ENCODE results near the gene CALN1.
"Not testable (repeated sequence)": the region's sequence is repeated elsewhere in the genome, so short reads cannot be mapped to it uniquely, and the experiment has no call there.

The CALN1 gene

DNA sequence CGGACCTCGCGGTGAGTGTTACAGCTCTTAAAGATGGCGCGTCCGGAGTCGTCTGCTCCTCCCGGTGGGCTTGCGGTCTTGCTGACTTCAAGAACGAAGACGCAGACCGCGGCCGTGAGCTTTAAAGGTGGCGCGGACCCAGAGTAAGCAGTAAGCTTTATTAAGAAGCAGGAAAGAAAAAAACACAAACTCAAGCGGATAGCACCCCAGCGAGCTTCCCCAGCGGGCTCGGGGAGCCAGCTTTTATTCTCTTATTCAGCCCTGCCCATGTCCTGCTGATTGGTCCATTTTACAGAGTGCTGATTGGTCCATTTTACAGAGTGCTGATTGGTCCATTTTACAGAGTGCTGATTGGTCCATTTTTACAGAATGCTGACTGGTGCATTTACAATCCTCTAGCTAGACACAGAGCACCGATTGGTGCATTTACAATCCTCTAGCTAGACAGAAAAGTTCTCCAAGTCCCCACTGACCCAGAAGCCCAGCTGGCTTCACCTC lies at the start of gene CALN1:
TSS of gene CALN1 (minus strand) at position 218 of the 498 bp plus-strand sequence.
- DNase-seq (ENCODE audit: low read depth, low spot score), result not testable (repeated sequence)

DNA sequence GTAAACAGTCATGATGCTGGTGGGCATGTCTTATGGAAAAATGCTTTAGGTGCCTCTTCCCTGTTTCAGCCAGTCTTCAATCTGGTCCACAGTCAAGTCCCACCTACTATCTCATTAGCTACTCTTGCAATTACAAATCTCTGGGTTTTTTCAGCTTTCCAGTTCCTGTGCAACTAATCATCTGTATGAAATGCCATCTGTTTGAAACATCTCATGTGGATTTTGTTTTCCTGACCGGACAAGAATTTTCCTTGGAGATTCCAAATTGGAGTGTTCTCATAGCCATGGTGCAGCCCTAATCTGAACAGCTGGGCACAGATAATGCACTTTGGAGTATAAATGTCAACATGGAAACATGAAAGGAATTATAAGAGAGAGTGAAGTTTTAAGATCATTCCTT lies 41.3 kb upstream of the CALN1 start:
- DNase-seq (ENCODE audit: low read depth, low spot score), result no peak

DNA sequence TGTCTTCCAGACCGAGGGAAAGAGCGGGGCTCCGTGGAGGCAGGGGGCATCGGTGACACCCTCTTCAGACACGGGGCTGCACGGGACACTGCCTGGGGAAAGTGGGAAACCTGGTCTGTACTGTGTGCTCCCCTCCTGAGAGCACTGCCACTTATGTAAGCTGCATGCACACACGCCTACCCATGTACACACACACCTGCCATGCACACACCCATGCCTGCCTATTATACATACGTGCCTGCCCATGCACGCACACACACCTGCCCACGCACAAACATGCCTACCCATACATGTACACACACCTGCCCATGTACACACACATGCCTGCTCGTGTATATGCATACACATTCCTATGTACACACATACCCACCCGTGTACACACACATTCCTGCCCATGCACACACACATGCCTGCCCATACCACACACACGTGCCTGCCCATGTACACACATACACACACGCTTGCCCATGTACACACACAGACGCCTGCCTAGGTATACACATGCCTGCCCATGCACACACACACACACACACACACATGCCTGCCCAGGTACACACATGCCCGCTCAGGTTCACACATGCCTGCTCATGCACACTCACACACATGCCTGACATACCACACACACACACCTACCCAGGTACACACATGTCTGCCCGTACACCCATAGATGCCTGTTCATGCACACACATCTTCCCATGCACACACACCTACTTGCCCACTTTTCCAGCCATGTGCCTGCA lies 35.5 kb upstream of the CALN1 start:
- DNase-seq (ENCODE audit: low read depth, low spot score), result no peak

DNA sequence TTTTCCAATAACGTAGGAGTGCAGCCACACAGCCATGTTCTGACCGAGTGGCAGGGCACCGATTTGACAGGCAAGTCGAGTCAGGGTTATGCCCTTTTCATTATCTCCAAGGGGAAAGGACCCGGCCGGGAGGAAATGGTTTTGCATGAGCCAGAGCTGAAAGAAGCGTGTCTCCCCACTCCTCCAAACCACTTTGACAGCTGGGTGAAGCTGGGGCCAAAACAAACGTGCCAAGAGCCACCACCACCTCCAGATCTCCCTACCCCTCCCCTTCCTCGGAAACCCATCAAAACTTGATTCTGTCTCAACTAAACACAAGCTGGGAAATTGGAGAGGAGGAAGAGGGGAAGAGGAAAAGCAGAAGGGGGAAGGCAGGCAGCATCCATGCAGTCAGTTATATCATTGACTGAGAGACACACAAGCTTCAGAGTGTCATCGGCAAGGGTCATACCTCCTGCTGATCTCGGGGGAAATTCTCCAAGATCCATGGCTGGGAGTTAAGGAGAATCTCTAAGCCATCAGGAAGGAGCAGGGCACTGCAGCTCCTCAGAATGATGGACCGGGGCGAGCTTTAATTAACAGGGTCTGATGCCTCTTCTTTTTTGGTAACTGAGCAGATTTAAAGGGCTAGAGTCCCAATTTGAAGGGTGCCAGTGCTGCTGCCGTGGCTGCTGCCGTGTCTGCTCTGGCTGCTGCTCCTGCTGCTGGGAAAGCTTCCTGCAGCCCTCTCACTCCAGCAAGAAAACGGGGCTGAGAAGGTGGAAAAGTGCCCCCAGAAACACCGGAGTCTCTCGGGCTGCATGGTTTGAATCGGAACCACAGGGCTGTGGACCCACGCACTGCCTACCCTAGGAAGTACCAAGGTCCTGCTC lies 34.7 kb upstream of the CALN1 start:
- no peak for DNase-seq (ENCODE audit: low read depth, low spot score)

DNA sequence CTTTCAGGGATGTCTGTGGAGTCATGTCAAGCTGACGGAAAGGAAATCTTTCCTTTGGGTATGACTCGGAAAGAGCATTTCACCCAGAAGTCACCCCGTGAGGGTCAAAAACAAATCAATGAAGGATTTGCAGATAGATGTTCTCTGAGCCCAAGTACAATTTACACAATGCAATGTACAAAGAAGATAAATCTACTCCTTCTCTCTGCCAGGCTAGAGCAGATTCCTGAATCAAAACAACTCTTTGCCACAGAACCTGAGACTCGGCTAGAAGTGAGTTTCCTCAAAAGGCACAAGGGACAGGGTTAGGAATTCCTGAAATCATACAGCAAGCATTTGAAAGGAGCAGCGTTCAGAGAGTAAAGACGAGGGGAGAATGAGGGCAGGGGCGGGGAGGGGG lies 34.0 kb upstream of the CALN1 start:
- no peak for DNase-seq (ENCODE audit: low read depth, low spot score)

DNA sequence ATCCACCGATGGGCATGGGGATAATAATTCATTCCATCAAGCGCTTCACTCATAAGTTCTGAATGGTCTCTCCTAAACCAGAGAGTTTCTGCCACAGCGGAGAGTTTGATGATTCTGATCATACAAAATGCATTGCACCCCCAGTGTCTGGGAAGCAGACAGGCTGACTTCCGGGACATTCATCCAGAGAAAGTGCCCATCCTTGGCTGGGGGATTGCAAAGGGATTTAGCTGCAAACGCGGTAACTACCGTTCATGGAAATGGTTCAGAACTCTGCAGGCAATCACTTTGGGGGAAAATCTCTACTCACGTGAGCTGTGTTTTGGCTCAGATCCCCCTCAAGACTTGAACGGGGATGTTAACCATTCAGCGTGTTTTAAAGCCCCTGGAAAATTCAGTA lies 33.4 kb upstream of the CALN1 start:
- DNase-seq (ENCODE audit: low read depth, low spot score), result no peak

DNA sequence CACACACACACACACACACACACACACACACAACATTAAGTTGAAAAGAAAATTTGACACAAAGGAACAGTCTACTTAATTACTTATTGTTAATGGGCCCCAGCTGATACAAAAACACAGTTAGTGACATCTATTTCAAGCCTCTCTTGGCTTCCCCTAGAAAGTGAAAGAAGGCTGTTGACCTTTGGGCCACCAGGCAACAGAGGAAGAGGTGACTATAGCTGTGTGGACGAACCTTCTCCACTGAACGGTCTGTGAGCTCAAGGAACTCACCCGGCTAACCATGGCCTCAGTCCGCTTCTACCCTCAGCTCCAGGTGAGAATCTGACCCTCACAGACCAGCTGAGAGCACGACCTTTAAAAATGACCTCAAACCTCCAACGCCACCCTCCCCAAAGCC lies 32.9 kb upstream of the CALN1 start:
- DNase-seq (ENCODE audit: low read depth, low spot score), result no peak

DNA sequence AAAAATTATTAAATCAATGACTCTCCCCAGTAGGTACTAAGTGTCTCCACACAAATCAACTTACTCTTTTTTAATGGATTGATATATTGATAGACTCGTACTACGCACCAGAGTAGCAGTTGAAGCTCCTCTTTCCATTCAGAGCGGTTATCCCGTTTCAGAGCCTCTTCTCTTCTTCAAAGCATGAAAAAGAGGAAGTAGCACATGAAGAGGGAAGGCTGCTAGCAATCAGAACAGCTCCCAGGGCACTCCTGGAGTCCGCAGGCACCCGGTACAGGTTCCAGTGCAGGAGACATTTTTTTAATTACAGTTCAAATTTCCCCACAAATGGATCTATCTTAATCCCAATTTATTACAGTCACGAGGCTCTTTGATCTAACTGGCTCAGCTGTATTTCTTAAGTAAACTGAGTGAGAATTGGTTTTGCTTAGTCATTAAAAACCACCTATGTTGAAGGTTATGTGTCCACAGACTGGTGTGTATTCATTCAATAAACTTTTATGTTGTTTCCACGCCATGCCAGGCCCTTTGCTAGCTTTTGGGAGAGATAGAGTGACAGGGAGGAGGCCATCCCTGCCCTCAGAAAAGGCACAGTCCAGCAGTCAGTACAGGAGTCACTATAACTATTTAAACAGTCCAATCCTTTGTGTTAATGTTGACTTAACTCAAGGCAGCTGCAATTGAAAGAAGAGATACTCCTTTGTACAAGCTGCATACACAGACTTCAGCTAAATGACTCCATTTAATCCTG lies 32.1 kb upstream of the CALN1 start:
- no peak for DNase-seq (ENCODE audit: low read depth, low spot score)

DNA sequence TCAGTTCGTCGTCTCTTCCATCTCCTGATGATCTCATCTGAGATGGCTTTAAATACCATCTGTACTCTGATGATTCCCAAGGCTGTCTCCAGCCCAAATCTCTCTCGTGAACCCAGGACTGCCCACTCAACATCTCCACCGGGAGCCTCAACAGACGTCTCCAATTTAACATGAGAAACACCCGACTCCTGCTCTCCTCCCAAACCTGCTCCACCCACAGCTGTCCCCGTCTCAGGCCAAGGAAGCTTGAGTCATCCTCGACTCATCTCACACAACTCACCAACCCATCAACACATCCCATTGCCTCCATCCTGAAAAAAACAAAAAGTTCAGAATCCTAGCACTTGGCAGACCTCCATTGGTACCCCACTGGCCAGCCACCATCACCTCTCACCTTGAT lies 29.7 kb upstream of the CALN1 start:
- DNase-seq (ENCODE audit: low read depth, low spot score), result no peak

DNA sequence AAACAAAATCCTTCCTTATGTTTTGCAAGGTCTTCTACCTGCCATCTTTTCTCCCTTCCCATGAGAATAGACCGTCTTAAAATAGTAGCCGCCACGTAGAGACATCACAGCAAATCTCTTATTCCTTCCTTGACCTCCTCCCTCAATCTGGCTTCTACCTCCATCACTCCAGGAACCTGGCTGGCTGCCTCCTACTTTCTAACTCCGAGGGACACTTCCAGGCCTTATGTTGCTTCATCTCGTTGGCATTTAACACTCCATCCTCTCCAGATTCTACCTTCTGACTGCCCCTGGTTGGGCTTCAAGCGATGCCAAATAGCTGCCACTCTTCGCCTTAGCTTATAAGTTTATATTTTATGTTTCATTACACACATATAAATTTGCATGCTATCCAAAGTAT lies 26.4 kb upstream of the CALN1 start:
- no peak for DNase-seq (ENCODE audit: low read depth, low spot score)

DNA sequence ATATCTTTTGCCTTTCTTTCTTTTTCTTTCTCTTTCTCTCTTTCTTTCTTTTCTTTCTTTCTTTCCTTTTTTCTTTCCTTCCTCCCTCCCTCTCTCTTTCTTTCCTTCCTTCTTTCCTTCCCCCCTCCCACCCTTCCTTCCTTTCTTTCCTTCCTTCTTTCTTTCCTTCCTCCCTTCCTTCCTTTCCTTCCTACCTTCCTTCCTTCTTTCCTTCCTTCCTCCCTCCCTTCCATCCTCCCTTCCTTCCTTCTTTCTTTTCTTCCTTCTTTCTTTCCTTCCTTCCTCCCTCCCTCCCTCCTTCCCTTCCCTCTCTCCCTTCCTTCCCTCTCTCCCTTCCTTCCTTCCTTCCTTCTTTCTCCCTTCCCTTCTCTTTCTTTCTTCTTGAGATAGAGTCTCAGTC lies 25.5 kb upstream of the CALN1 start:
- no peak for DNase-seq (ENCODE audit: low read depth, low spot score)

DNA sequence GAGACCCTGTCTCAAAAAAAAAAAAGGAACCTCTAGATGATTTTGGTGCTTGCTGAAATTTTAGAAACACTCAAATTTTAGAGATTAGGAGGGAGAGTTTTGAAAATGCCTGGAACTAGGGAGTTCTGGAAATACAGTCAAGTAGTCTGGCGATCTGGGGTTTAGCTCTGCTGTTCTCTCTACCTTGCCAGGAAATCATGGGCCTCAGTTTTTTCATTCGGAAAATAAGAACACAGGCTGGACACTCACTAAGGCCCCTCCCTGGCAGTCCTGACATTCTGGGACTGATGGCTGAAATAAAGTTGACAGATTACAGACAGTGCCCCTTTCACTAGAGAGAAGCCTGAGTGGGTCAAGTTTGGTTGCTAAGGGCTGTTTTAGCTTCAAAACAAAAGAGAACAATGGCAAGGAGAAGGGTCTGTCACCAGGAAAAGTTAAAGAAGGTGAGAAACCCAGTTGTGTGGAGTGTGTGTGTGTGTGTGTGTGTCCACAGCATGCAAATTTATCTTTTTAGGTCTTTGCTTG lies 25.0 kb upstream of the CALN1 start:
- no peak for DNase-seq (ENCODE audit: low read depth, low spot score)

DNA sequence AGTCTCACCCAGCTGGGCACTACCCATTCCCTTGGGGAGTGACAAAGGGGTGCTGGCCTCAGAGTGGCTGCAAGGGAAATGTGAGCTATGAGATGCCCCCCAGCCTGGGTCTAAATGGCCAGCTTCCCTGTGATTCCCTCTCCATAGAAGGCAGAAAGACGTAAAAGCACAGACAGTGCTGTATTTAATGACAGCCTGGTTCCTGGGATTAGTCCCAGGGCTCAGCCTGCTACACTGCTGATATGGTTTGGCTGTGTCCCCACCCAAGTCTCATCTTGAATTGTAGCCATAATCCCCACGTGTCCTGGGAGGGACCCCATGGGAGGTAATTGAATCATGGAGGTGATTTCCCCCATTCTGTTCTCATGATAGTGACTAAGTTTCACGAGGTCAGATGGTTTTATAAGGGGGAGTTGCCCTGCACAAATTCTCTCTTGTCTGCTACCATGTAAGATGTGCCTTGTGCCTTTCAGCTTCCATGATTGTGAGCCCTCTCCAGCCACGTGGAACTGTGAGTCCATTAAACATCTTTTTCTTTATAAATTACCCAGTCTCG lies 23.9 kb upstream of the CALN1 start:
- no peak for DNase-seq (ENCODE audit: low read depth, low spot score)

DNA sequence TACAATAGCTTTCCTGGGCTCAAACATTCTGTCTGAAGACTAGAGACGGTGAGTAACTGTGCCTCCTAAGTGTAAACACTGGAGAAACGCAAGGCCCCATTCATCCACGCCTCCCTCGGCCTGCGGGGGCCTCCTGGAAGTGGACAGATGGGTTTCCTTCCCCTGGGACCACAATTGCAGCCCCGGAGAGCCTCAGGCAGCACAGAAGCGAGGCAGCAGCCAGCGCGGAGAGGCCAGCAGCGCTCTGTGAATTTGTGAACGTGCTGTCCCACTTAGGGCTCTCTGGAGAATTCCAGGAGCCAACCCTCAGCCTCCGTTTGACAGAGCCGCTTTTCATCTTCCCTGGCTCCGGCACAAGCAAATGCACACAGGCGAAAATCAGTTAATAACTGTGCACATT lies 23.2 kb upstream of the CALN1 start:
- no peak for DNase-seq (ENCODE audit: low read depth, low spot score)

DNA sequence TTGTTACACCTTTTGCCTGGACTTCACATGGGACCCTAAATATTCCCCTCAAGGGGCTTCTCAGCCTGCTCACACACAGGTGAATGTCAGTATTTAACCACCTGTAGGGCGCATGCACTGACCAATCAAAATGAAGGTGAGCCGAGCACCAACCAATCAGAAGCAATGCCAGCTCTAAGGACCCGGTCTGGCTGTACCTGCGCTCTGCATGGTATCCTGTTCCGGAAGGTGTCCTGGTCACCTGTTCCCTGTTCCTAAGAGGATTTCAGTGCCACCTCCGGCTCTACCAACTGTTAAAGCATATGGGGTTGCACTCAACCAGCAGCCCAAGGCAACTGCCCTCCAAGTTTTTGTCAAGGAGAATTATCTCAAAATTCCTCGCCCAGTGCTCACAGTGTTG lies 18.4 kb upstream of the CALN1 start:
- DNase-seq (ENCODE audit: low read depth, low spot score), result no peak

DNA sequence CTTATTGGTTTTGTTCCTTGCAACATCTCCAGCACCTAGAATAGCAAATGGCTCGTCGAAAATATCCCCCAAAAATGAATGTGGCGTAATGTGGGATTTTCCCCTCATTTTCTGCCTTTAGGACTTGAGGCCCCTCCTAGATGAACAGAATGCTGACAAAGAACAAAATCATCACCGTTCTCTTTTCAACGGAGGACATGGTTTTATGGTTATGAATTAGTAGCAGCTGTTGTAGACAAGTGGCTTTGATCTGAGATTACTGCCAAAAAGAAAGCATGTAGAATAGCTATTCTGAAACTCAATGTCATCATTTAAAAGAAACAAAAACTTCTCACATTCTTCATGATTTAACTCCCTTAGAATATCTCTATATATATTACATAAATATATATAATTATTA lies 17.2 kb upstream of the CALN1 start:
- DNase-seq (ENCODE audit: low read depth, low spot score), result no peak

DNA sequence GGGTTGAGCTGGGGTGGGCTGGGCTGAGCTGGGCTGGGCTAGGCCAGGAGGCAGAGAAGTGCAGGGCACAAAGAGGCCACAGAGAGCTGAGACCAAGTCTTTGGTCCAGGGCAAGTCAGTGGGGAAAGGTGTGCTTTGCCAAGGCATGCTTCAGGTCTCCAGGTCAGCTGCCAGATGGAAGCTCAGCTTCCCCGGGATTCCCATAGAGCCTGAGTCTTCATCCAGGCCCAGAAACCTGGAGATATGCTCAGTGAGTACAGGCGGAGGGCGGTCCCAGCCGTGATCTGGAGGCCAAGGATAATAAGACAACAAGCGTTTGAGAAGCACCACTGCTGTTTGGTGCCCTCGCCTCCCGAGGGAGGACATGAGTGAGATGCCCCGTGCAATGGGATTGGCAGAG lies 4.7 kb upstream of the CALN1 start:
- DNase-seq (ENCODE audit: low read depth, low spot score), result no peak

DNA sequence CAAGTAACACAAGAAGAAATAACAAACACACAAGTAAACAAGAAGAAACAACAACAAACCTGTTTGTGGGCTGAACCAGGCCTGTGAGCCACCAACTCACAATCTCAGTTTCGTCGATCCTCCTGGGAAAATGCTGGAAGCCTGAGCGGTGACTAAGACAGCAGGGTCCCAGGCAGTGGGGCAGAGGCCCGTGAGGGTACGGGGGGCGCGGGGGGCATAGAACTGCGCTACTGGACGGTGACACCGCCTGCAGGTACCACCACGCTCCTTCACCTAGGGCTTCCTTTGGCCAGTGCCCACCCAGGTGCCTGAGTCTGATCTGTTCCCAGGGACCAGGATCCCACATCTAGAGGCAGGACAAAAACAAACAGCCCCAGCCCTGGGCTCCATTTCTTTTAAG lies 3.4 kb upstream of the CALN1 start:
- DNase-seq (ENCODE audit: low read depth, low spot score), result no peak

DNA sequence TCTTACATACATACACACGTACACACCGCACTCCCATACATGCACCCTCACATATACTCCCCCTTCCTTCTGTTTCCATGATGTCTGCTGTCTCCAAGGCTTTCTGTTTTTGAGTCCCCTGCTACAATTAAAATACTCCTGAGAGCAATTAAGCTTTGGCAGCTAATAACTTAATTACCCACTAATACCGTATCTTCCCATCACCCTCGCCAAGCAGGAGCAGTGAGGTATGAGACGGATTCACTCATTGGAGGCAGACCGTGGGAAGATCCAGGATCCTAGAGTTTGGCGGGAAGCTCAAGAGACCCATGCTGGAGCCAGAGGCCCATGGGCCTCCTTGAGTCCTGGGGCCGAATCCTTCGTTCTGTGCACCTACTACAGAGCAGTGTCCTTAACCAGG lies 1.7 kb upstream of the CALN1 start:
- no peak for DNase-seq (ENCODE audit: low read depth, low spot score)

DNA sequence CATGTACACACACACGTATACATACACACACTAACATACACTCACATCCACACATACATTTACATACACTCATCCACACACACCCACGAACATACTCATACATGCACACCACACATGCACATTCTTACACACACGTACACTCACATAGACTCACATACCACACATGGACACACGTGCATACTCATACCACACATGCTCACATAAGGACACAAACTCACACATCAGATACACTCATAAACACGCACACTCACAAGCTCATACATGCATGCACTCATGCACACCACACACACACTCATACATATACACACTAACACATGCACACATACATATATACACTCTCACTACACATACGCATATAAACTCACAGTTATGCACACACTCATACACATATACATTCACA lies 1.2 kb upstream of the CALN1 start:
- DNase-seq (ENCODE audit: low read depth, low spot score), result no peak

DNA sequence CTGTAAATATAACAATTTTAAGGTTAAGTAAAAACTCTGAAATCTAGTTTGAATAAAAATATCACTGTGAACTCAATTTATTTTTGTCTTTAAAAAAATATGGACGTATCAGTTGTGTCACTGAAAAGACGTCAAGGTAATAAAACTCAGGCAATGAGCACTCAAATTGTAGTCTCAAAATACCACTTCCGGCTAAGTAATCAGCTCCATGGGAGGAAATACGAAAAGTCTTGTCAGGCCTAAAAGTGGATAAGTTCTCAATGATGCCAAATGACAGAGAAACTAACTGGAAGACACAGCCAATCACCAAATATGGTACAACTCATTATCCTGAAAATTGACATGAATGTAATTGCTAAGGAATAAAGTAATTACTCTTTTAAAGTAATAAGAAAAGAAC lies 719 bp downstream of the CALN1 start:
- DNase-seq (ENCODE audit: low read depth, low spot score), result no peak

DNA sequence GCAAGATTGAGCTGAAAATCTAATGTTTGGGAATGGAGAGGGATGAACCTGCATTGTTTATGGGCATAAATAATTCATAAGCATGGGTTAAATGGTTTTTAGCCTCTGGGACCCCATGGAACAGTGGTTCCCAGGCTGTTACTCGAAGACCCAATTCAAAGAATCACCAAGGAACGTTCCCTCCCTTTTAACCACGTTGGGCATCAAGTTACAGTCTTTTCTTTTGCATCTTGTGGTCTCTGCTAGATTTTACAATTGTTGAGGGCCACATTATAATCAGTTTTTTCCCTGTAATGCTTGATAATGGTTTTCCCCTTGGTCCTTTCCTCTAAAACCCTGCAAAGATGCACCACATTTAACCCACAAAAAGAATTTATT lies 2.5 kb downstream of the CALN1 start:
- no peak for DNase-seq (ENCODE audit: low read depth, low spot score)

Measured in activated naive CD8-positive, alpha-beta T cell treated with anti-CD3 and anti-CD28 coated beads, Interleukin-2, amount 50 U/mL, for 16 hours (primary cell).